Spinal cord (tissue), 10 donors: ENCODE data around the gene MYBL2. TPM values are rescaled to one million over a fixed set of nuclear protein-coding genes. Genes with fewer than 3 reads are reported as not detected.
A peak's percentile ranks its signal among the peaks of the same experiment; 100 is the strongest.

Source experiments
- DNase-seq, 6 donors: peaks; one replicate each; pipeline versions ENCODE4 v3.0.0 to v3.0.0-alpha.2; 2013 to 2015; ENCODE audit warnings: low spot score in 6 of 6, low read depth in 4 of 6
- H3K27ac ChIP-seq: one replicate; pipeline ENCODE4 v1.5.1; 2013; ENCODE audit warnings: low read depth, low read length, control low read depth
- H3K27me3 ChIP-seq: one replicate; pipeline ENCODE4 v1.6.1; 2013; ENCODE audit warnings: low read length; ENCODE audit not compliant: control insufficient read depth, insufficient read depth
- H3K36me3 ChIP-seq: one replicate; pipeline ENCODE4 v1.6.1; 2013; ENCODE audit warnings: low read length; ENCODE audit not compliant: control insufficient read depth, insufficient read depth
- H3K4me1 ChIP-seq: one replicate; pipeline ENCODE4 v1.6.1; 2013; ENCODE audit warnings: low read length; ENCODE audit not compliant: control insufficient read depth, insufficient read depth
- H3K4me3 ChIP-seq: one replicate; pipeline ENCODE4 v1.5.1; 2013; ENCODE audit warnings: low read depth, low read length, control low read depth
- H3K9me3 ChIP-seq: one replicate; pipeline ENCODE4 v1.6.1; 2013; ENCODE audit warnings: low read length; ENCODE audit not compliant: control insufficient read depth, insufficient read depth
- WGBS: methylation state at CpG from one replicate; pipeline ENCODE4 v1.1.5; 2013; ENCODE audit warnings: missing lambda C conversion rate; ENCODE audit not compliant: insufficient coverage; 5-methylcytosine and 5-hydroxymethylcytosine counted together
- polyA plus RNA-seq, 2 donors: library from polyadenylated mRNA; unstranded; fragments of 120-200 nt; gene quantifications; one replicate each; pipeline ENCODE4 v1.2.1, GENCODE V29; 2013; ENCODE audit not compliant: insufficient read length in 2 of 2
- total RNA-seq, 2 donors: library from RNA; depleted of rRNA in 1 of 2; stranded (reverse); fragments of 120-200 nt in 1 of 2; fragments of >200 nt in 1 of 2; gene quantifications; one replicate each; pipeline versions ENCODE4 v1.2.3 to v1.2.4, GENCODE V29; 2013 to 2014
- donor health status: healthy.

MYBL2 gene
- total and polyA plus RNA-seq, 4 donors = 1.9 to 14.8 (median 10.3) TPM

- Histone ChIP-seq H3K9me3 (no peaks in the 10 kb centered on the region), H3K4me3 (no peak overlapping the region), H3K4me1 (peaks cover 5% of the 10 kb centered on the region), H3K36me3 (no peaks in the 10 kb centered on the region), H3K27me3 (no peaks in the 10 kb centered on the region), H3K27ac (no peak overlapping the region)
- 38% methylated on average over 2 of the region's 9 CpGs for WGBS
- DNase-seq = no peak
Measured at GRCh38 chr20:43744151-43744611, 77.3 kb downstream of the MYBL2 start.

GRCh38 chr20:43744966-43745730 is 78.2 kb downstream of the MYBL2 start:
- Histone ChIP-seq H3K4me3 (no peak overlapping the region), H3K4me1 (peaks cover 11% of the 10 kb centered on the region), H3K27ac (no peak overlapping the region), H3K27me3 (no peaks in the 10 kb centered on the region), H3K36me3 (no peaks in the 10 kb centered on the region), H3K9me3 (no peaks in the 10 kb centered on the region)
- no peak for DNase-seq
- WGBS = 58% methylated on average over 6 of the region's 12 CpGs

GRCh38 chr20:43746344-43747137 is 79.6 kb downstream of the MYBL2 start:
- Histone ChIP-seq H3K9me3 (no peaks in the 10 kb centered on the region), H3K27ac (no peak overlapping the region), H3K27me3 (no peaks in the 10 kb centered on the region), H3K4me1 (peaks cover 11% of the 10 kb centered on the region), H3K4me3 (no peak overlapping the region), H3K36me3 (no peaks in the 10 kb centered on the region)
- no peak for DNase-seq
- 67% methylated on average over 10 of the region's 12 CpGs for WGBS

- peaks cover 11% of the 10 kb centered on the region for H3K4me1 ChIP-seq
- DNase-seq = no peak
- no peaks in the 10 kb centered on the region for H3K9me3 ChIP-seq
- no peak overlapping the region for H3K4me3 ChIP-seq
- H3K36me3 ChIP-seq = no peaks in the 10 kb centered on the region
- whole genome bisulfite sequencing = no CpG with 5 or more reads among the region's 1 CpG
- H3K27ac ChIP-seq = no peak overlapping the region
- H3K27me3 ChIP-seq = no peaks in the 10 kb centered on the region
Measured at GRCh38 chr20:43748274-43748673, 81.4 kb downstream of the MYBL2 start.

- Histone ChIP-seq H3K9me3 (no peaks in the 10 kb centered on the region), H3K4me1 (peaks cover 11% of the 10 kb centered on the region), H3K27me3 (no peaks in the 10 kb centered on the region), H3K4me3 (no peak overlapping the region), H3K27ac (no peak overlapping the region), H3K36me3 (no peaks in the 10 kb centered on the region)
- WGBS = 11% methylated on average over 21 of the region's 23 CpGs
- DNase-seq = peak in 2 of 6 donors; percentile 72 to 77
Measured at GRCh38 chr20:43749734-43750294, 82.9 kb downstream of the MYBL2 start.

GRCh38 chr20:43750774-43751166 is 83.9 kb downstream of the MYBL2 start:
- H3K36me3 ChIP-seq = no peaks in the 10 kb centered on the region
- DNase-seq = no peak
- no peaks in the 10 kb centered on the region for H3K27me3 ChIP-seq
- H3K4me3 ChIP-seq = no peak overlapping the region
- H3K4me1 ChIP-seq = peaks cover 6% of the 10 kb centered on the region
- H3K27ac ChIP-seq = no peak overlapping the region
- H3K9me3 ChIP-seq = no peaks in the 10 kb centered on the region

DNA sequence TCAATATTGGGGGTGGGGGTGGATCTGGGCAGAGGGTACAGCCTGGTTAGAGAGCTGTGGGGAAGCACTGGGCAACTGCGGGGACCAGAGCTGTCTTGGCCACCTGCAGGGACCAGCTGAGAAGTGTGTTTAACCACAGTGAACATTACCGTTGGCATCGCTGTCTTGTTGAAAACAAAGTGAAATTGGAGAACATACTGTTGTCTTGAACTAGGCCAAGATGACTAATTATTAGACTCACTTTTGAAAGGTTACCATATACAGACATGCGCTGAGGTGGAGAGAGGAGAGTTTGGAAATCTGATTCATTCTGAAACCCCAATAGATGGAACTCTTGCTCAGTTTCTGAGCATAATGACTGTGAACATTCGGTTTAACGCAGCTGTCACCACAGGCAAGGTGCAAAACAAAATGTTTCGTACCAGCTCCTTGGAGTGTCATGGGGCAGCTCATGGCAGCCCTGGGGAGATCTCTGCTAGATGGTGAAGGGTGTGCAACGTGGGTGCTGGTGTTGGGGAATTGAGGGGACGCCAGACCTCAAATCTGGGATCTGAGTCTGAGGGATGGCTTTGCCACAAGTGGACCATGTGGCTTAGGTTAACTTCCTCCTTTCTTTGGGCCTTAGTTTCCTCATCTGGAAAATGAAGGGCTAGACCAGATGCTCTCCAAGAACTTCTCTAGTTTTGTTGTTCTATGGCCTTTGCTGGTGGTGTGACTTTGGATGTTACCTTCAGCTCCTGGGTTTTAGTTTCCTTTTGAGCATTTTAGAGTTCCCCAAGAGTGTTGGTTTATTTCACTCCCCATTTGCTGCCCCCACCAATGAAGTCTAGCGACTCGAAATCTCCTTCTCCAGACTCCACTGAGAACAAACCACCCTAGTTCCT is 84.5 kb downstream of the MYBL2 start:
- no peaks in the 10 kb centered on the region for H3K36me3 ChIP-seq
- H3K4me3 ChIP-seq = no peak overlapping the region
- peaks cover 6% of the 10 kb centered on the region for H3K4me1 ChIP-seq
- peak in 1 of 6 donors; percentile 45 for DNase-seq
- no peaks in the 10 kb centered on the region for H3K27me3 ChIP-seq
- WGBS = 77% methylated on average over 8 of the region's 11 CpGs
- H3K27ac ChIP-seq = no peak overlapping the region
- H3K9me3 ChIP-seq = no peaks in the 10 kb centered on the region

DNA sequence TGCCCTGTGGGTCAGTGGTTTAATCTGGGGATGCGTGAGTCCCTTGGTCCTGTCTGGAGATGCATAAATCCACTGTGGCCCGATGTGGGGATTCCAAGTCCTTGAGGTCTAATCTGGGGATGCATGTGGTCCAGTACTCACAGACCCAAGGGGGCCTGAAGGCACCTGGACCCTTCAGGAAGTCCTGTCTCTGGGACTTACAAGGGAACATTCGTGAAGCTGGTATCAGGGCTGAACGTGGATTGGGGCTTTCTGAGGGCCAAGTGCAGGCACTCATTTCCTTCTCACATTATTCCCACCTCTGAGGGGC is 85.1 kb downstream of the MYBL2 start:
- no peak for DNase-seq
- Histone ChIP-seq H3K4me3 (no peak overlapping the region), H3K27ac (no peak overlapping the region), H3K27me3 (no peaks in the 10 kb centered on the region), H3K36me3 (no peaks in the 10 kb centered on the region), H3K4me1 (peaks cover 6% of the 10 kb centered on the region), H3K9me3 (no peaks in the 10 kb centered on the region)
- WGBS = 93% methylated on average over 2 of the region's 4 CpGs

DNA sequence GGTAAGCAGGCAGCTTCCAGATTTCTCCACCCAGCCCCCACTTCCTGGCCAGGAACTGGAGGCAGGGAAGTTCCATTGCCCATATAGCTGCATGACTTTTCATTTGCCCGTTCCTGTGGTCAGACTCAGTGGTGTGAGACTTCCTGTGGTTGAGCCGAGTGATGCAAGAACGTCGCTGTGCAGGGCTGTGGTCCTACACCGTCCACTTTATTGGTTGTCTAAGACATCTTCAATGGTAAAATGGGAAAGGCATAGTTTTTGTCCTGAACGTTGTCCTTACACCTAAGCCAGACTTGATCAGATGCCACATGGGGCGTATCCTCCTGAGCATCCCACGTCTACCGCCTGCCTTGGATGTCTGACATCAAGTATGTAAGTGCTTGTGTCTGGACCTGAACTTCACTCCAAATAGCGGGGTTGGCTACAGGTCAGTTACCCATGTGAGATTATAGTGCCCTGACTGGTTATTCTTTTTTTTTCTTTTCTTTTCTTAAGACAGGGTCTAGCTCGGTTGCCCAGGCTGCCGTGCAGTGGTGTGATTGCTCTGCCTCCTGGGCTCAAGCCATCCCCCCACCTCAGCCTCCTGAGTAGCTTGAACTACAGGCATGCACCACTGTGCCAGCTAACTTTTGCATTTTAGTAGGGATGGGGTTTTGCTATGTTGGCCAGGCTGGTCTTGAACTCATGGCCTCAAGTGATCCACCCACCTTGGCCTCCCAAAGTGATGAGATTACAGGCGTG is 85.8 kb downstream of the MYBL2 start:
- 95% methylated on average over 8 of the region's 13 CpGs for WGBS
- Histone ChIP-seq H3K36me3 (no peaks in the 10 kb centered on the region), H3K27ac (no peak overlapping the region), H3K4me3 (no peak overlapping the region), H3K9me3 (no peaks in the 10 kb centered on the region), H3K4me1 (peaks cover 6% of the 10 kb centered on the region), H3K27me3 (no peaks in the 10 kb centered on the region)
- no peak for DNase-seq
